ENCODE results near the gene NKAIN1.

DNA sequence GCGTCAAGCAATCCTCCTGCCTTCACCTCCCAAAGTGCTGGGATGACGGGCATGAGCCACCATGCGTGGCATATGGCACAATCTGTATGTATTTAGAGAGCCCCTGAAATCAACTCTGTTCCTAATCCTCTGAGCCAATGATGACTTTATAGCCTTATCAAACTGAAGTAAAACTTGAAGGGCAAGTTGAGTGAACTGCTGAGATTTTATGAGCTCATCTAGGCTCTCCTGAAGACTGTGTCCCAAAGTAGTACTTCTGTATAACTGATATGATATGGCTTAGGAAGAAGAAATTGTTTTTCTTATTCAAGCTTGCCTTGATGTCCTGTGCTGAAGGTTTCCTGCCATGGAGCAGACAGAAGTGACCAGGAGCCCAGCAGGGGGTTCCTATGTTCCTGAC, 23.7 kb upstream of the NKAIN1 start:
- TF ChIP-seq, protein P1, sequence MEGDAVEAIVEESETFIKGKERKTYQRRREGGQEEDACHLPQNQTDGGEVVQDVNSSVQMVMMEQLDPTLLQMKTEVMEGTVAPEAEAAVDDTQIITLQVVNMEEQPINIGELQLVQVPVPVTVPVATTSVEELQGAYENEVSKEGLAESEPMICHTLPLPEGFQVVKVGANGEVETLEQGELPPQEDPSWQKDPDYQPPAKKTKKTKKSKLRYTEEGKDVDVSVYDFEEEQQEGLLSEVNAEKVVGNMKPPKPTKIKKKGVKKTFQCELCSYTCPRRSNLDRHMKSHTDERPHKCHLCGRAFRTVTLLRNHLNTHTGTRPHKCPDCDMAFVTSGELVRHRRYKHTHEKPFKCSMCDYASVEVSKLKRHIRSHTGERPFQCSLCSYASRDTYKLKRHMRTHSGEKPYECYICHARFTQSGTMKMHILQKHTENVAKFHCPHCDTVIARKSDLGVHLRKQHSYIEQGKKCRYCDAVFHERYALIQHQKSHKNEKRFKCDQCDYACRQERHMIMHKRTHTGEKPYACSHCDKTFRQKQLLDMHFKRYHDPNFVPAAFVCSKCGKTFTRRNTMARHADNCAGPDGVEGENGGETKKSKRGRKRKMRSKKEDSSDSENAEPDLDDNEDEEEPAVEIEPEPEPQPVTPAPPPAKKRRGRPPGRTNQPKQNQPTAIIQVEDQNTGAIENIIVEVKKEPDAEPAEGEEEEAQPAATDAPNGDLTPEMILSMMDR (IDR thresholded peaks at IDR 0.05) = no peak
- TF ChIP-seq POLR2A (IDR thresholded peaks at IDR 0.05) = no peak

All from uterus (tissue), 2 donors.